HTR-8/SVneo (cell line): Measurements from ENCODE around the gene IL17RE.
"Not testable (repeated sequence)": the region's sequence is repeated elsewhere in the genome, so short reads cannot be mapped to it uniquely, and the experiment has no call there.

Experiments
- DNase-seq: peaks from one replicate; pipeline ENCODE4 v3.0.0; 2011; ENCODE audit warnings: low spot score, mixed read lengths; ENCODE audit not compliant: insufficient read length
- FAIRE-seq: peaks from 2 replicates; lab custom pipeline; 2011; peaks lifted over from hg19 to GRCh38; lab: Jason Lieb, UNC

Gene IL17RE

DNA sequence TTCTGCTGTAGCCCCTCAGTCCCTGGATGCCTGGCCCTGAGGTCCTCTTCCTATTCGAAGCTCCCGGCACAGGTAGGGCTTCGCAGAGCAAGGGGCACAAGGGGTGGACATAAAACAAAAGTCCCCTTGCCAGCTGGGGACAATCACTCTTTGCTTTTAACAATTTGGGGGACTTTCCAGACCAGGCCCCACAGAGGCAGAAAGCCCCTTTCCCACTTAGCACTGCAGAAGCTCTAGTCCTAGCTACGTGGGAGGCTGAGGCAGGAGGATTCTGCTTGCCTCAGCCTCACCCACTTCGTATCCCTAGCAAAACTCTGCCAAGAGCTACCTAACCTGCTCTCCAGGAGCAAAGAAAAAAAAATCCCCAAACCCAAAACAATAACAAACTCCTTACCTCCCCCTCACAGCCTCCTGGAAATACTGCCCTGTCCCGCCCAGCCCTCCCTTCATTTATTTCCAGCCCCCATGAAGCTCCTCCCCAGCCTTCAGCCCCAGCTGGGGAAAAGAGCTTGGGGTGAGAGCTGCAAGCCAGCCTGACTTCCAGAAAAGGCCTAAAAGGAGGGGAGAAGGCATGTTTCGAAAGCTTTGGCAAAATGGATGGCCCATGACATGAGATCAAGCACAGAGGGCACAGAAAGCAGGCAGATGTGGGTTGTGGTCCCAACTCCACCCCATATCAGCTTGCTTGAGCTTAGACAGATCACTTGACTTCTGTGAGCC is 22.7 kb upstream of the IL17RE start, which contains the start of gene CIDEC:
CIDEC (minus strand) TSS at position 424 of the 720 bp plus-strand sequence. CDS start 1,767 bp downstream, outside the sequence.
- DNase-seq (no peak), FAIRE-seq (no peak)

DNA sequence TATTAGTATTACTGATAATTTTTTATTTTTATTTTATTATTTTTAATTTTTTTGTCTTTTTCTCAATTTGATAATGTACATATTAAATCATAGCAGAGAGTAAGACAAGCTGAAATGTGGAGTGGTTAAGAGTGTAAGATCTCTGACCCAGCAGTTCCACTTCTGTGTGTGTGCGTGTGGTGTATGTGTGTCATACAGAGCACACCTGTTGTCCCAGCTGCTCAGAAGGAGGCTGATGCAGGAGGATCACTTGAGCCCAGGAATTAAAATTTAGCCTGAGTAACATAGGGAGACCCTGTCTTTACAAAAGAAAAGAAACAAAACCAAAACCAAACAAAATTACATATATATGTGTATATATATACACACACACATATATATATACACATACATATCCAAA is 21.2 kb upstream of the IL17RE start:
- FAIRE-seq, result no peak

GRCh38 chr3:9883706-9884554 is 18.7 kb upstream of the IL17RE start:
- FAIRE-seq (no peak), DNase-seq (no peak)

More for the DNA sequence above, 21.2 kb upstream of the IL17RE start:
- no peak for DNase-seq

DNA sequence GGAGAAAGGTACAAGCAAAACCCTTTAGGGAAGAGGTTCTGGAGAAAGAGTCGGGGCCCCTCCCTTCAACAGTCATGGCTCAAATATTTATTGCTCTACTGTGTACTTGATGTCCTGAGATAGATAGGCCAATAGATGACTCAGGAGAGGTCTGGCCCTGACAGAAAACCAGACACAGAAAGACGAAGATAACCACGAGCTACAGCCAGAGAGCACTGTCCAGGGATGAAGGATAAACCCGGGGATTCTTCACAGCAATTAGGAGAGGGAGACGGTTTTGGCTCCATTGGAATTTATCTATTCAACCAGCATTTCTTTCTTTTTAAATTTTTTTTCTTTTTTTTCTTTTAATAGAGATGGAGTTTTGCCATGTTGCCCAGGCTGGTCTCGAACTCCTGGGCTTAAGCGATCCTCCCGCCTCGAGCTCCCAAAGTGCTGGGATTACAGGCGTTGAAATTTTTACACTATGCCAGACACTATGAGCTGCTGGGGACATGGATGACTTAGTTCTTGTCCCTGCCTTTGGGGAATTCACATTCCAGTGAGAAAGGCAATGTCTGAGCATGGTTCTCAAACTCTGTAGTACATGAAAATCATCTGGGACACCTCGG is 18.0 kb upstream of the IL17RE start:
- FAIRE-seq, result no peak

DNA sequence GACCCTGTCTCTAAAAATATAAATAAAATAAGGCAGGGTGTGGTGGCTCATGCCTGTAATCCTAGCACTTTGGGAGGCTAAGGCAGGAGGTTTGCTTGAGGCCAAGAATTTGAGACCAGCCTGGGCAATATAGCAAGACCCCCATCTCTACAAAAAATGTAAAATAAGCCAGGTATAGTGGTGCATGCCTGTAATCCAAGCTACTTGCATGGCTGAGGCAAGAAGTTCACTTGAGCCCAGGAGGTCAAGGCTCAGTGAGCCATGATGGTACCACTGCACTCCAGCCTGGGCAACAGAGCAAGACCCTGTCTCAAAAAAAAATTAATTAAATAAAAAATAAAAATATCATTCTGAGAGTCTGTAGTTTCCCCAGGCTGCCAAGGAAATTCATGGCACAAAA is 16.3 kb upstream of the IL17RE start:
- no peak for DNase-seq
- no peak for FAIRE-seq

More for the DNA sequence above, 18.0 kb upstream of the IL17RE start:
- peak; percentile 84 for DNase-seq

GRCh38 chr3:9887480-9887879 is 15.2 kb upstream of the IL17RE start:
- DNase-seq, result no peak
- FAIRE-seq, result no peak

GRCh38 chr3:9888540-9888939 is 14.1 kb upstream of the IL17RE start:
- DNase-seq (no peak), FAIRE-seq (no peak)

- FAIRE-seq (no peak), DNase-seq (no peak)
Measured at GRCh38 chr3:9889405-9889804, 13.2 kb upstream of the IL17RE start.

- DNase-seq (peak; percentile 71), FAIRE-seq (no peak)
Measured at GRCh38 chr3:9890249-9891071, 12.2 kb upstream of the IL17RE start, which contains the start of gene JAGN1. Gene JAGN1 (plus strand): TSS chr3:9890610. CDS start chr3:9890723, 113 bp downstream.

- DNase-seq (no peak), FAIRE-seq (no peak)
Measured at GRCh38 chr3:9891072-9891622, 11.5 kb upstream of the IL17RE start.

DNA sequence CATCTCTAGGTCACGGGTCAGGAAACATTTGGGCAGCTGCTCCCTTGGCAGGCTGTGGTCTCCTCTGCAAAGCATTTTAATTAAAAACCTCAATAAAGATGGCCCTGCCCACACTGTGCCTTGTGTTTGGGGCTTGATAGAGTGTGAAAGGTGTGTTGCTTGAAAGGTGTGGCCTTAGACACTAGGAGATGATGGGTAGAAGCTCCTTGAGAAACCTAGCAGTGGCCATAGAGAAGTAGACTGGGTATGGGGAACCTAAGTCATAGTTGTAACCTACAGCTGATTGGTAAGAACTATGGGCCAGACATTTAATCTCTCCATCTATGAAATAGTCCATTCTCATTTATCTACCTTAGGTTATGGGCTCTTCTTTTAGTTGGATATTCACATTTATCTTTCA is 8.9 kb upstream of the IL17RE start:
- no peak for FAIRE-seq
- no peak for DNase-seq

- not testable (repeated sequence) for FAIRE-seq, DNase-seq
Measured at GRCh38 chr3:9895715-9896114, 6.9 kb upstream of the IL17RE start.

DNA sequence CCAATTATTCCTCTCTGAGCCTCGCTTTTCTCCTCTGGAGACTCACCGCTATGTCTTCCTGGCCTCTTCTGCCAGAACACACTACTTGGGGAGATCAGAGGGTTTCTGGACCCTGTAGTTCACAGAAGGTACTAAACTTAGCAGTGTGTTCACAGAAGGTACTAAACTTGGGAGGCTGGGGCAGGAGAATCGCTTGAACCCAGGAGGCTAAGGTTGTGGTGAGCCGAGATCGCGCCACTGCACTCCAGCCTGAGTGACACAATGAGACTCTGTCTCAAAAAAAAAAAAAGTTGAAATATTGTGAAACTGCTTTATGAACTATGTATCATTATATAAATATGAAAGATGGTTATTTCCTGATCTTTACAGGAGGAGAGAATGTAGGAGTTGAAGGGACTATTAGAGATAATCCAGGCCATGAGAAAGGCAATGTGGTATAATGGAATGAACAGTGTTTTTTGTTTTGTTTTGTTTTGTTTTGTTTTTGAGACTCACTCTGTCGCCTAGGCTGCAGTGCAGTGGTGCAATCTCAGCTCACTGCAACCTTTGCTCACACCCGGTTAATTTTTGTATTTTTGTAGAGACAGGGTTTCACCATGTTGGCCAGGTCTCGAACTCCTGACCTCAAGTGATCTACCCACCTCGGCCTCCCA is 5.8 kb upstream of the IL17RE start:
- FAIRE-seq, DNase-seq: not testable (repeated sequence)

DNA sequence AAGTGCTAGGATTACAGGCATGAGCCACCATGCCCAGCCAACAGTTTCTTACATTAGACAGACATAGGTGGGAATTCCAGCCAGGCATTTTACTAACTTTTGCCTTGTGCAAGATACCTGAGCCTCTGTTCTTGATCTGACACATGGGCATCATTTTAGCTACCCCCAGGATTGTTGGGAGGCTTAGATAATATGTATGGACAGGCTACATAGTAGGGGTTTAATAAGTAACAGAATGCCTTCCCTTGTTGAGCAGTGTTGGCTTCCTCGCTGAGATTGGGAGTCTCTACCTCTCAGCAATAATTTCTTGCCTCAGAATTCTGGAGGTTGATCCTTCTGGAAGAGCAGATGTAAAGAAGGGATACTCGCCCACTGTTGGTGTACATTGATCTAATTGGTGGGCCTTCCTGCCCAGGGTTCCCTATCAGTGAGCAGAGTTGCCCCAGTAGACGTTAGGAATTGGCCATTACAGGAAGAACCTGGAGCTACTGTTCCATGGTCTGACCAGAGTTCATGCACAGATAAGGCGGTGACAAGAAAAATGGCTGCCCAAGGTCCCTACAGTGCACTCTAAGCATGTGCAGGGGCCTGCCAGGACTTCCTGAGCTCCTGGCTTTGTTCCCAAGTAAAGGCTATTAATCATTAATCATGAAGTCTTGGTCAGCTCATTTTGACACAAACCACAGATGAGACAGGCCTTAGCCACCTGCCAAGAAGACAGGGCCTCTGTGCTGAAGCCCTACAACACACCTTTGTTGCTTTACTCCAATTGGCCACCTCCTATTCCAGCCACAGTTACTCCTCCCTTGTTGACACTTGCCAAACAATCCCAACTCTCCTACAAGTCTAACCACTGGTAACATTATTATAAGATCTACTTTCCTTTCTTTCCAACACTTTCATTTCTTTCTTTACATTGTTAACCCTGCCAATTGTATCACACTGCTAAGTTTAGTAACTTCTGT is 5.0 kb upstream of the IL17RE start:
- no peak for FAIRE-seq
- DNase-seq, result no peak

DNA sequence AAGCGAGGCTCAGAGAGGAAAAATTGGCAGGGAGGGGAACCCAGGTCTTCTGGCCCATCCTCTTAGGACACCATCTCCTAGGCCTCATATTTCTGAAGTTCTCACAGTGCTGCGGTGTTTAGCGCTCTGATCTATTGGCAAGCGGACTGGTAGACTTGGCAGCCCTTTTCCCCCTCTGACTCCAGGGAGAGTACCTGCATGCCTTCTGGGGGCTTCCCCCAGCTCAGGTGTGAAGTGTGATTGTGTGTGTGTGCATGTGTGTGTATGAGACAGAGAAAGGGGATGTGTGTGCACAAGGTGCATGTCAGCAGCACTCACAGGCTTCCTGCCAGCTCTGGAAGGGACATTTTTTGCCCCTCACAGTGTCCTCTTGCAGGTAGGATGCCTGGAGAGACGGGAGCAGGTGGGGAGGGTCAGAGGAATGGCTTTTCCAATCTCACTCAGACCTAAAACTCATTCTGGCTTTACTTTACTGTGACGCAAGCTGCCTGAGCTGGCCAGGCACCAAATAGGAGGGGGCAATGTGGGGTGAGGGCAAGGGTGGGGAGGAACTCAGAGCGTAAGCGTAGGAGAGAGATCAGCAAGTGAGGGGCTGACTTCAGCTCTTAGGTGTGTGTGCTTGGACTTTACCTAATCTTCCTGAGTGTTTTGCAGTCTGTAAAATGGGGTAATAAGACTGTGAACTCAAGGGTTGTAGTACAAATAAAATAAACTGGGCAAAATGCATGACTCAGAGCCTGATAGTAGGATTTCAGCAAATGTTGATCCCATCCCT is 4.0 kb upstream of the IL17RE start:
- FAIRE-seq (no peak), DNase-seq (no peak)

DNA sequence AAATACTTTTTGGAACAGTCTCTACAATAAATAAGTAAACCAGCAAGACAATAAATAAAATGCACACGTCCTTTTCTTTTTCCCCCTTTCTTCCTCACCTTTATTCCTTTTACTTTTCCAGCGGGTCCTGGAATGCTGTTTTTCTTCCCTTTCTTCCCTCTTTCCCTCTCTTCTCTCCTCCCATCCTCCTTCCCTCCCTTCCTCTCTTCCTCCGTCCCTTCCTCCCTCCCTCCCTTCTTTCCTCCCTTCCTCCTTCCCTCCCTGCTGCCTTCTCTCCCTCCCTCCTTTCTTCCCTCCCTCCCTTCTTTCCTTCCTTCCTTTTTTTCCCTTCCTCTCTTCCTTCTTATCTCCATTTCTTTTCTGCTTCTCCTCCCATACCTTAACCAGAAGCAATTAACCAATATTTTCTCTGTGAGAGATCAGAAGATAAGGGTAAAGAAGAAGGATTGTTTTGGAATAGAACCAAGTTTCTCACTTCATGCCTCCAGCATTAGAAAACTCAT is 3.3 kb upstream of the IL17RE start:
- DNase-seq (no peak), FAIRE-seq (no peak)

- FAIRE-seq, result not testable (repeated sequence)
Measured at GRCh38 chr3:9900965-9901415, 1.7 kb upstream of the IL17RE start.

More at GRCh38 chr3:9900965-9901415, 1.7 kb upstream of the IL17RE start:
- not testable (repeated sequence) for DNase-seq
